HG02798 (cell line): ENCODE measurements around the gene MARK2.
A peak's percentile ranks its signal among the peaks of the same experiment; 100 is the strongest.
"Not testable (repeated sequence)": the region's sequence is repeated elsewhere in the genome, so short reads cannot be mapped to it uniquely, and the experiment has no call there.

Experiments used
- ATAC-seq: cut with Tn5 transposase; IDR thresholded peaks from one replicate; pipeline ENCODE4 v1.9.1; 2021; ENCODE audit warnings: mild to moderate bottlenecking; ENCODE audit not compliant: unreplicated experiment, poor library complexity

Gene MARK2

GRCh38 chr11:63838678-63839507, at the start of gene MARK2:
MARK2 (plus strand) TSS chr11:63839110; CDS start chr11:63839507, 397 bp downstream.
- ATAC-seq = peak; percentile 84

- ATAC-seq = no peak
Measured at GRCh38 chr11:63791495-63792167, 47.3 kb upstream of the MARK2 start.

- ATAC-seq = no peak
Measured at GRCh38 chr11:63793161-63793560, 45.7 kb upstream of the MARK2 start.

- ATAC-seq = no peak
Measured at GRCh38 chr11:63795066-63795465, 43.8 kb upstream of the MARK2 start.

- no peak for ATAC-seq
Measured at GRCh38 chr11:63800921-63801320, 38.0 kb upstream of the MARK2 start.

GRCh38 chr11:63802637-63803414, 36.1 kb upstream of the MARK2 start:
- no peak for ATAC-seq

- no peak for ATAC-seq
Measured at GRCh38 chr11:63804259-63804658, 34.7 kb upstream of the MARK2 start.

GRCh38 chr11:63805844-63806415, 33.0 kb upstream of the MARK2 start:
- no peak for ATAC-seq

GRCh38 chr11:63810383-63810782, 28.5 kb upstream of the MARK2 start:
- ATAC-seq = not testable (repeated sequence)

- no peak for ATAC-seq
Measured at GRCh38 chr11:63811522-63811921, 27.4 kb upstream of the MARK2 start.

GRCh38 chr11:63813035-63813562, 25.8 kb upstream of the MARK2 start, which contains the start of gene SPINDOC:
SPINDOC (plus strand) TSS chr11:63813456; CDS start chr11:63813687, 231 bp downstream.
- ATAC-seq = peak; percentile 87

GRCh38 chr11:63813563-63814382, 25.1 kb upstream of the MARK2 start:
- ATAC-seq = peak; percentile 47

- no peak for ATAC-seq
Measured at GRCh38 chr11:63814383-63814736, 24.6 kb upstream of the MARK2 start.

GRCh38 chr11:63816166-63816565, 22.7 kb upstream of the MARK2 start:
- no peak for ATAC-seq

- ATAC-seq = no peak
Measured at GRCh38 chr11:63816732-63817131, 22.2 kb upstream of the MARK2 start.

GRCh38 chr11:63817758-63818498, 21.0 kb upstream of the MARK2 start:
- no peak for ATAC-seq

GRCh38 chr11:63818609-63819008, 20.3 kb upstream of the MARK2 start:
- no peak for ATAC-seq

- ATAC-seq = no peak
Measured at GRCh38 chr11:63821411-63821810, 17.5 kb upstream of the MARK2 start.
